Astrocyte (in vitro differentiated cells and primary cell): ENCODE results near the gene CXCL8. TPM values are rescaled to one million over a fixed set of nuclear protein-coding genes. Genes with fewer than 3 reads are reported as not detected.

Source experiments
- DNase-seq: peaks from one replicate; pipeline ENCODE4 v3.0.0-alpha.2; 2010; ENCODE audit warnings: low read depth
- FAIRE-seq: peaks from 2 replicates; lab custom pipeline; 2011; peaks lifted over from hg19 to GRCh38; lab: Jason Lieb, UNC
- H2AFZ ChIP-seq: 2 replicates; pipeline ENCODE4 v1.6.0; 2012; ENCODE audit warnings: low read depth, low read length, inconsistent platforms
- H3K27ac ChIP-seq: 2 replicates; pipeline ENCODE4 v1.5.1; 2011; ENCODE audit warnings: low read depth, low read length, inconsistent platforms
- H3K27me3 ChIP-seq: 2 replicates; pipeline ENCODE4 v1.6.0; 2011; ENCODE audit warnings: low read length, inconsistent platforms; ENCODE audit not compliant: insufficient read depth
- H3K36me3 ChIP-seq: 2 replicates; pipeline ENCODE4 v1.5.1; 2011; ENCODE audit warnings: low read length, inconsistent platforms; ENCODE audit not compliant: insufficient read depth
- H3K4me1 ChIP-seq: 2 replicates; pipeline ENCODE4 v1.5.1; 2011; ENCODE audit warnings: low read length, inconsistent platforms; ENCODE audit not compliant: insufficient read depth
- H3K4me2 ChIP-seq: 2 replicates; pipeline ENCODE4 v1.6.0; 2012; ENCODE audit warnings: low read length, inconsistent platforms
- H3K4me3 ChIP-seq: 2 replicates; pipeline ENCODE4 v1.5.1; 2011; ENCODE audit warnings: low read depth, mild to moderate bottlenecking, low read length, inconsistent platforms; ENCODE audit not compliant: insufficient read depth
- H3K79me2 ChIP-seq: 2 replicates; pipeline ENCODE4 v1.6.0; 2012; ENCODE audit warnings: mild to moderate bottlenecking, low read length, inconsistent platforms; ENCODE audit not compliant: insufficient read depth
- H3K9ac ChIP-seq: 2 replicates; pipeline ENCODE4 v1.6.0; 2012; ENCODE audit warnings: mild to moderate bottlenecking, low read length, inconsistent platforms
- H3K9me3 ChIP-seq: 2 replicates; pipeline ENCODE4 v1.5.1; 2012; ENCODE audit warnings: low read depth, mild to moderate bottlenecking, low read length, inconsistent platforms; ENCODE audit not compliant: insufficient read depth
- H4K20me1 ChIP-seq: 2 replicates; pipeline ENCODE4 v1.6.0; 2012; ENCODE audit warnings: low read length, inconsistent platforms; ENCODE audit not compliant: insufficient read depth
- H3K27ac Mint-ChIP-seq: one replicate; pipeline ENCODE4 v1.8.0; 2021; ENCODE audit warnings: mild to moderate bottlenecking, mixed read lengths; ENCODE audit not compliant: unreplicated experiment
- H3K27me3 Mint-ChIP-seq: one replicate; pipeline ENCODE4 v1.8.0; 2021; ENCODE audit warnings: low read depth, mixed read lengths; ENCODE audit not compliant: unreplicated experiment
- H3K36me3 Mint-ChIP-seq: one replicate; pipeline ENCODE4 v1.8.0; 2021; ENCODE audit warnings: low read depth, mixed read lengths; ENCODE audit not compliant: unreplicated experiment
- H3K4me1 Mint-ChIP-seq: one replicate; pipeline ENCODE4 v1.8.0; 2021; ENCODE audit warnings: low read depth, mixed read lengths; ENCODE audit not compliant: unreplicated experiment
- H3K4me3 Mint-ChIP-seq: one replicate; pipeline ENCODE4 v1.8.0; 2021; ENCODE audit warnings: mild to moderate bottlenecking, moderate library complexity, mixed read lengths; ENCODE audit not compliant: unreplicated experiment
- H3K9me3 Mint-ChIP-seq: one replicate; pipeline ENCODE4 v1.8.0; 2021; ENCODE audit warnings: mild to moderate bottlenecking, mixed read lengths; ENCODE audit not compliant: unreplicated experiment
- EZH2 ChIP-seq: IDR thresholded peaks from 2 replicates; pipeline ENCODE4 v1.6.1; 2012; ENCODE audit warnings: mild to moderate bottlenecking, low read length, inconsistent platforms; ENCODE audit not compliant: insufficient read depth
- total RNA-seq: library from RNA; stranded (reverse); gene quantifications from 2 replicates; pipeline ENCODE4 v1.2.1, GENCODE V29; 2021
- TF ChIP-seq, protein P1 (sequence below): IDR thresholded peaks from 2 replicates; pipeline ENCODE4 v1.5.1; 2011; ENCODE audit warnings: low read depth, mild to moderate bottlenecking, inconsistent platforms, low read length, moderate library complexity; ENCODE audit not compliant: insufficient read depth

The CXCL8 gene
- total RNA-seq, 1 donor from 2014 or later: 1.5 TPM

DNA sequence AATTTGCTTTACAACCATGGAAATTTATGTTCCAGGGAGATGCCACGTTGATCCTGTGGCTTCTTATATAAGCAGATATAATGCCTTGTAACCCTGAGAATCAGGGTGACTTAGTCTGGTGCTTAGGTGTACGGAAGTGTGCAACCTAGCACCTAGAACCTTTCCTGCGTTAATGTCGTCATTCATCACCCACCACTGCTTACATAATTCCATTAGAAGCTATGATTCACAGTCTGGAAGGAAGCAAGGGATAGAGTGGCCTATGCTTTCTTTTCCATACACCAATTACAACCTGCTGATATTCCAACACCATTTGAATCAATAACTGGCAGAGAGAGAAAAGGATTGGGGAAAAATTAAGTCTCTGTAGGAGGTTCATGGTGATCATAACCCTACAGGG is 17.3 kb upstream of the CXCL8 start:
- TF ChIP-seq, protein P1, sequence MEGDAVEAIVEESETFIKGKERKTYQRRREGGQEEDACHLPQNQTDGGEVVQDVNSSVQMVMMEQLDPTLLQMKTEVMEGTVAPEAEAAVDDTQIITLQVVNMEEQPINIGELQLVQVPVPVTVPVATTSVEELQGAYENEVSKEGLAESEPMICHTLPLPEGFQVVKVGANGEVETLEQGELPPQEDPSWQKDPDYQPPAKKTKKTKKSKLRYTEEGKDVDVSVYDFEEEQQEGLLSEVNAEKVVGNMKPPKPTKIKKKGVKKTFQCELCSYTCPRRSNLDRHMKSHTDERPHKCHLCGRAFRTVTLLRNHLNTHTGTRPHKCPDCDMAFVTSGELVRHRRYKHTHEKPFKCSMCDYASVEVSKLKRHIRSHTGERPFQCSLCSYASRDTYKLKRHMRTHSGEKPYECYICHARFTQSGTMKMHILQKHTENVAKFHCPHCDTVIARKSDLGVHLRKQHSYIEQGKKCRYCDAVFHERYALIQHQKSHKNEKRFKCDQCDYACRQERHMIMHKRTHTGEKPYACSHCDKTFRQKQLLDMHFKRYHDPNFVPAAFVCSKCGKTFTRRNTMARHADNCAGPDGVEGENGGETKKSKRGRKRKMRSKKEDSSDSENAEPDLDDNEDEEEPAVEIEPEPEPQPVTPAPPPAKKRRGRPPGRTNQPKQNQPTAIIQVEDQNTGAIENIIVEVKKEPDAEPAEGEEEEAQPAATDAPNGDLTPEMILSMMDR: no peak
- no peak for TF ChIP-seq EZH2
- no peaks in the 10 kb centered on the region for H4K20me1 ChIP-seq
- no peak overlapping the region for H3K9ac ChIP-seq
- no peaks in the 10 kb centered on the region for H3K36me3 Mint-ChIP-seq
- no peak overlapping the region for H3K27ac ChIP-seq
- no peak overlapping the region for H3K27ac Mint-ChIP-seq
- no peak overlapping the region for H2AFZ ChIP-seq
- no peaks in the 10 kb centered on the region for H3K27me3 ChIP-seq
- H3K4me1 Mint-ChIP-seq: peaks cover 43% of the 10 kb centered on the region
- H3K9me3 Mint-ChIP-seq: peaks cover 3% of the 10 kb centered on the region
- no peak for FAIRE-seq
- H3K4me3 ChIP-seq: no peak overlapping the region
- H3K27me3 Mint-ChIP-seq: no peaks in the 10 kb centered on the region
- no peak overlapping the region for H3K4me3 Mint-ChIP-seq
- no peaks in the 10 kb centered on the region for H3K36me3 ChIP-seq
- H3K4me1 ChIP-seq: peaks cover 26% of the 10 kb centered on the region
- no peak overlapping the region for H3K4me2 ChIP-seq
- DNase-seq: peak; percentile 55
- H3K9me3 ChIP-seq: no peaks in the 10 kb centered on the region
- H3K79me2 ChIP-seq: no peaks in the 10 kb centered on the region

DNA sequence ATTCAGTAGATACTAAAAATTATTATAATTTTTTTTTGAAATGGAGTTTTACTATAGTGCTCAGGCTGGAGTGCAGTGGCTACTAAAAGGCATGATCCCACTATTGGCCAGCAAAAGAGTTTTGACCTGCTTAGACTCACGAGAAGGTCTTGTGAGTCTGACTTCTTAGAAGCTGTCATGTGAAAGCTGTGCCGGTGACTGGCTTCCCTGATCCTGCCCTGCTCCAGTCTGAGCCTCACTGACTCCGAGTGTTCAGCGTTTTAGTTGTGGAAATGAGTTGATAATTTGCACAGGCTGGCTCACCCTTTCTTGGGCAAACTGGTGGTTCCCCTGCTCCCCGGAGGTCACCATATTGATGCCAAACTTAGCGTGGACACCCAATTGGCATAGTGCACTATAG is 16.4 kb upstream of the CXCL8 start:
- Mint-ChIP-seq H3K9me3 (peaks cover 3% of the 10 kb centered on the region), H3K27ac (peak overlapping the region; percentile 48), H3K4me1 (peaks cover 34% of the 10 kb centered on the region), H3K27me3 (no peaks in the 10 kb centered on the region), H3K4me3 (no peak overlapping the region), H3K36me3 (no peaks in the 10 kb centered on the region)
- FAIRE-seq (no peak), DNase-seq (no peak)
- Histone ChIP-seq H3K79me2 (no peaks in the 10 kb centered on the region), H3K27me3 (no peaks in the 10 kb centered on the region), H4K20me1 (no peaks in the 10 kb centered on the region), H3K9me3 (no peaks in the 10 kb centered on the region), H3K4me1 (peaks cover 19% of the 10 kb centered on the region), H3K4me2 (no peak overlapping the region), H3K36me3 (no peaks in the 10 kb centered on the region), H3K27ac (no peak overlapping the region), H3K9ac (no peak overlapping the region), H2AFZ (no peak overlapping the region), H3K4me3 (no peak overlapping the region)
- TF ChIP-seq EZH2: no peak
- TF ChIP-seq, protein P1: no peak

DNA sequence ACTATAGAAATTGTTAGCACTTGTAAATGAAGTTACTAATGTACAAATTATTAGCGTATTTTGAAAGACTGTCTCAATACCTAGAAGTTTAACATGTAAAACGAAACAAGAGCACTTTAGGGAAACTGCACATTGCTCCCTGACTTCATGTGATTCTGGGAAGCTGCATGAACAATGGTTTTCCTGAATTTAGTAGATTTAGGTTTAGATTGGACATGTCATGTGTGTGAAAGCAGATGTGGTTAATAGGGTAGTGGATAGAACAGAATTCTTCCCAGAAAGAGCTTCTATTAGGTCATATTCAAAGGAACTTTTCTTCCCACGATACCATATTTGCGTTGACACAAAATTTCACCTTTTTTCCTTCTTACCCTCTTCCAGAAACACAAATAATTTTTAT is 14.9 kb upstream of the CXCL8 start:
- Histone ChIP-seq H3K4me1 (peaks cover 19% of the 10 kb centered on the region), H3K79me2 (no peaks in the 10 kb centered on the region), H3K9me3 (no peaks in the 10 kb centered on the region), H3K9ac (peak overlapping the region; percentile 15), H3K4me3 (no peak overlapping the region), H3K4me2 (peak overlapping the region; percentile 57), H3K27ac (peak overlapping the region; percentile 76), H3K36me3 (no peaks in the 10 kb centered on the region), H4K20me1 (no peaks in the 10 kb centered on the region), H3K27me3 (no peaks in the 10 kb centered on the region), H2AFZ (no peak overlapping the region)
- Mint-ChIP-seq H3K4me3 (no peak overlapping the region), H3K36me3 (no peaks in the 10 kb centered on the region), H3K4me1 (peaks cover 32% of the 10 kb centered on the region), H3K27ac (peak overlapping the region; percentile 97), H3K9me3 (peaks cover 3% of the 10 kb centered on the region), H3K27me3 (no peaks in the 10 kb centered on the region)
- FAIRE-seq: no peak
- DNase-seq: peak; percentile 29
- TF ChIP-seq, protein P1: no peak
- TF ChIP-seq EZH2: no peak
